Tibial nerve (tissue), 4 donors: ENCODE measurements around the gene TCF7L1. TPM values are rescaled to one million over a fixed set of nuclear protein-coding genes. Genes with fewer than 3 reads are reported as not detected.

Experiments
- DNase-seq, 2 donors: peaks; one replicate each; pipeline ENCODE4 v3.0.0-alpha.2; 2019; ENCODE audit warnings: low spot score in 2 of 2
- H3K27ac ChIP-seq, 4 donors: fragments of 200-600 bp; sonication (generic) in 3 of 4; one replicate each; pipeline ENCODE4 v1.5.1; 2017 to 2019; ENCODE audit warnings: mild to moderate bottlenecking in 1 of 4
- H3K27me3 ChIP-seq, 2 donors: fragments of 200-600 bp; sonication (generic) in 1 of 2; one replicate each; pipeline versions ENCODE4 v1.5.1 to v1.6.0; 2017 to 2019
- H3K36me3 ChIP-seq, 3 donors: fragments of 200-600 bp; sonication (generic); one replicate each; pipeline ENCODE4 v1.5.1; 2018 to 2019
- H3K4me1 ChIP-seq, 4 donors: fragments of 200-600 bp; sonication (generic) in 3 of 4; one replicate each; pipeline ENCODE4 v1.5.1; 2017 to 2019
- H3K4me3 ChIP-seq, 4 donors: fragments of 200-600 bp; sonication (generic) in 3 of 4; one replicate each; pipeline ENCODE4 v1.5.1; 2017 to 2019; ENCODE audit warnings: mild to moderate bottlenecking in 1 of 4, moderate library complexity in 1 of 4
- H3K9me3 ChIP-seq, 4 donors: fragments of 200-600 bp; sonication (generic) in 3 of 4; one replicate each; pipeline ENCODE4 v1.5.1; 2017 to 2019
- EP300 ChIP-seq, 2 donors: sonication (generic); formaldehyde crosslinking; IDR thresholded peaks; one replicate each; pipeline ENCODE4 v1.6.1; 2017; ENCODE audit warnings: antibody characterized with exemption in 2 of 2, mild to moderate bottlenecking in 1 of 2
- POLR2A ChIP-seq, 2 donors: fragments of 450-650 bp; IDR thresholded peaks; one replicate each; pipeline ENCODE4 v1.6.1; 2017; ENCODE audit warnings: antibody characterized with exemption in 2 of 2, mild to moderate bottlenecking in 2 of 2, moderate library complexity in 2 of 2
- WGBS, 2 donors: methylation state at CpG; one replicate each; pipeline ENCODE4 v1.1.5; 2018; 5-methylcytosine and 5-hydroxymethylcytosine counted together
- total RNA-seq, 4 donors: library from RNA; depleted of rRNA; stranded (reverse); fragments of >200 nt; gene quantifications; one replicate each; pipeline ENCODE4 v1.1.0, GENCODE V29; 2016
- TF ChIP-seq, protein P1 (sequence below), 5 experiments: fragments of 200-600 bp in 3 of 5; fragments of 450-650 bp in 2 of 5; sonication (generic) in 3 of 5; IDR thresholded peaks; one replicate each; pipeline ENCODE4 v1.5.1; 2016 to 2019; ENCODE audit warnings: antibody characterized with exemption in 5 of 5, mild to moderate bottlenecking in 3 of 5, moderate library complexity in 2 of 5

Gene TCF7L1
- total RNA-seq, 4 donors from 2014 or later: 3.7 to 14.1 (median 7.1) TPM

DNA sequence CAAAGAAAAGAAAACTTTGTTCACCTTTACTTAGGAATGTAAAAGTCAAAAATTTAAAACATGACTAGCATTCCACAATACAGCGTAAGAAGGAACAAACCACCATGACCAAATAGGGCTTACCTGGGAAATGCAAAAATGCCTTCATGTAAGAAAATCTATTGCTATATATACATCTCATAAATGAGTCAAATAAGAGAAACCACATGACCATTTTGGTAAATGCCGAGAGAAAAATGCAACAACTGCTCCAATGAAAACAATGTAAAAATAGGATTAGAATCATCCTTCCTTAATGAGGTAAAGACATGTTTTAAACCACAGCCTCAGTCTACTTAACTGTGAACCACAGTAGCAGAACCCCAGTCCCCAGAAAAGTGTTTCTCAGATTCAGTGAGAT is 145.2 kb downstream of the TCF7L1 start:
- WGBS, 2 donors: 45 to 47% methylated on average over 2 of the region's 2 CpGs
- H3K4me1 ChIP-seq: peaks cover 0 to 41% (median 20%) of the 10 kb centered on the region in 4 donors
- H3K9me3 ChIP-seq: no peaks in the 10 kb centered on the region
- no peak overlapping the region for H3K4me3 ChIP-seq
- peaks cover 0 to 1% (median 0%) of the 10 kb centered on the region in 3 donors for H3K36me3 ChIP-seq
- DNase-seq: no peak
- peak overlapping the region in 2 of 4 donors; percentile 65 to 79 for H3K27ac ChIP-seq
- TF ChIP-seq, protein P1, sequence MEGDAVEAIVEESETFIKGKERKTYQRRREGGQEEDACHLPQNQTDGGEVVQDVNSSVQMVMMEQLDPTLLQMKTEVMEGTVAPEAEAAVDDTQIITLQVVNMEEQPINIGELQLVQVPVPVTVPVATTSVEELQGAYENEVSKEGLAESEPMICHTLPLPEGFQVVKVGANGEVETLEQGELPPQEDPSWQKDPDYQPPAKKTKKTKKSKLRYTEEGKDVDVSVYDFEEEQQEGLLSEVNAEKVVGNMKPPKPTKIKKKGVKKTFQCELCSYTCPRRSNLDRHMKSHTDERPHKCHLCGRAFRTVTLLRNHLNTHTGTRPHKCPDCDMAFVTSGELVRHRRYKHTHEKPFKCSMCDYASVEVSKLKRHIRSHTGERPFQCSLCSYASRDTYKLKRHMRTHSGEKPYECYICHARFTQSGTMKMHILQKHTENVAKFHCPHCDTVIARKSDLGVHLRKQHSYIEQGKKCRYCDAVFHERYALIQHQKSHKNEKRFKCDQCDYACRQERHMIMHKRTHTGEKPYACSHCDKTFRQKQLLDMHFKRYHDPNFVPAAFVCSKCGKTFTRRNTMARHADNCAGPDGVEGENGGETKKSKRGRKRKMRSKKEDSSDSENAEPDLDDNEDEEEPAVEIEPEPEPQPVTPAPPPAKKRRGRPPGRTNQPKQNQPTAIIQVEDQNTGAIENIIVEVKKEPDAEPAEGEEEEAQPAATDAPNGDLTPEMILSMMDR (IDR thresholded peaks at IDR 0.05): no peak
- TF ChIP-seq EP300 (IDR thresholded peaks at IDR 0.05) (no peak), POLR2A (IDR thresholded peaks at IDR 0.05) (no peak)
- no peaks in the 10 kb centered on the region for H3K27me3 ChIP-seq

DNA sequence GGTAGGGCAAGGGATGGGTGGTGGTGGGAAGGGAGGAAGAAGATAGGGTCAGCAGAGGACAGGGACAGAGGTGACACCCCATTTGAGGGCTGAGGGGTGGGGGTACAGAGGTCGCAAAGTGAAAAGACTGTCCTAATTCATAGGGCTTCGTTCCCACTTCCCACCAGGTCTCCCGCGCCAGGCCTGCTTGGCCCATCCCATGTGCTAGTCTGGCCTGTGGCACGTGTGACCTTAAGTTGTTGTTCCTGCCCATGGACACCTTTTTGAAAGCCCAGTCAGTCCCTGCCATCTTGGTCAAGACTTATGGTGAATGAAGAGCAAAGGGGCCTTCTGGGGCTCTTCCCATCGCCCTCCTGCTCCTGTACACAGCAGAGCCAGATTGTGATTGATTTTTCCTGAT is 148.4 kb downstream of the TCF7L1 start:
- WGBS, 2 donors: 80 to 85% methylated on average over 6 of the region's 6 CpGs
- no peak for DNase-seq
- H3K27ac ChIP-seq: no peak overlapping the region
- no peak for TF ChIP-seq POLR2A (IDR thresholded peaks at IDR 0.05)
- TF ChIP-seq EP300 (IDR thresholded peaks at IDR 0.05): no peak
- TF ChIP-seq, protein P1 (IDR thresholded peaks at IDR 0.05): no peak
- H3K4me1 ChIP-seq: peaks cover 0 to 36% (median 20%) of the 10 kb centered on the region in 4 donors
- H3K4me3 ChIP-seq: no peak overlapping the region
- H3K36me3 ChIP-seq: peaks cover 0 to 12% (median 0%) of the 10 kb centered on the region in 3 donors
- no peaks in the 10 kb centered on the region for H3K27me3 ChIP-seq
- H3K9me3 ChIP-seq: no peaks in the 10 kb centered on the region

DNA sequence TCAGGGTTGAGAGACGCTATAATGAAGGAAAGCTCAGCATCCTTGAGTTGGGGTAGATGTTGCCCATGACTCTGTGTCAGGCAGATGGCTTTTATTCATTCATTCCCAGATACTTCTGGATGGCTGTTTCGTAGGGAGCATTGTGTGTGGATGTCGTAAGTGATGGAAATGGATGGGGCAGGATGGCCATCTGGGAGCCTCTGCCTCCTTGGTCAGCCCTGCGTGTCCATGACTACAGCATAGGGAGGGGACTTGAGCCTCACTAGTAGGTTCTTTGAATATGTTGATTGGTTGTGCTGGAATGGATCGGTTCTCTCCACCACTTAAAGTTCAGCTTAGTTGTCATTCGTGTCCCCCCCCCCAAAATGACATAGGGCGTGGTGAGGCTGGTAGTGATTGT is 149.7 kb downstream of the TCF7L1 start:
- no peak overlapping the region for H3K4me3 ChIP-seq
- H3K4me1 ChIP-seq: peaks cover 0 to 23% (median 8%) of the 10 kb centered on the region in 4 donors
- H3K27ac ChIP-seq: no peak overlapping the region
- TF ChIP-seq EP300 (IDR thresholded peaks at IDR 0.05) (no peak), POLR2A (IDR thresholded peaks at IDR 0.05) (no peak)
- TF ChIP-seq, protein P1 (IDR thresholded peaks at IDR 0.05): no peak
- no peaks in the 10 kb centered on the region for H3K27me3 ChIP-seq
- H3K9me3 ChIP-seq: no peaks in the 10 kb centered on the region
- H3K36me3 ChIP-seq: peaks cover 0 to 16% (median 0%) of the 10 kb centered on the region in 3 donors
- DNase-seq: no peak
- WGBS, 2 donors: 85 to 93% methylated on average over 7 of the region's 7 CpGs

DNA sequence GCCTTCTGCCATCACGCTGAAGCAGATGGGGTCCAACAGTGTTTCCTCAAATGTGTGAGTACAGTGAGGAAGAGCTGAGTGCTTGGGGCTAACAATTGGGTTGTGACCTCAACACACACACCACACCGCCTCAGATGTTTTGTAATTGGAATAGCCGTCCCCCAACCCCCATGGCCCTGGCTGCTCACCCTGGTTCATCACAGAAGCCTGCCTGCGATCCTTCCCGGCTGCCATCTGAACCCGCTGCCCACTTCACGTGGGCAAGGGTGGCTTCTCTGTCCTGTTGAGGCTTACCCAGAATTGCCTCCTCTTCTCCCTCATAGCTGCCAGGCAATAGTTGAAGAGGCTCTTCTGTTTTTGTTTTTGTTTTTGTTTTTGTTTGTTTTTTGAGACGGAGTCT is 150.4 kb downstream of the TCF7L1 start:
- TF ChIP-seq POLR2A (IDR thresholded peaks at IDR 0.05): no peak
- no peak for TF ChIP-seq EP300 (IDR thresholded peaks at IDR 0.05)
- TF ChIP-seq, protein P1 (IDR thresholded peaks at IDR 0.05): no peak
- WGBS, 2 donors: 85 to 90% methylated on average over 8 of the region's 8 CpGs
- no peak for DNase-seq

DNA sequence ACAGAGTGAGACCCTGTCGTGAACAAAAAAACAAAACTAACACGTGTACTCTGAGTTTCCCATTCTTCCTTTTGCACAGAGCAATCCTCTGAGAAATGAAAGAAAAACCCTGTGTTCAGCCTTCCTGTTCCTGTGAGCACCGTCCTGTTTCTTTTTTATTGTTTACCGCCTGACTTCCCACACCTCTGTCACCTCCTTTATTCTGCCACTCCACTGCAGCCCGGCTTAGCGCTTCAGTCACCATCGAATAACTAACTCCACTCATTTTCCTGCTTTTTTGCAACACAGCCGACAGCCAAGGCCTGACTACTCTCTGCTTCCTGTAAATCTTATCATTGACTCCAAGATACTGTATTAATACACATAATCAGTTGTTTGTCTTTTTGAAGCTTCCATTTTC is 153.7 kb downstream of the TCF7L1 start:
- Histone ChIP-seq H3K36me3 (peaks cover 0 to 16% (median 0%) of the 10 kb centered on the region in 3 donors), H3K27me3 (no peaks in the 10 kb centered on the region), H3K9me3 (no peaks in the 10 kb centered on the region), H3K27ac (no peak overlapping the region), H3K4me3 (no peak overlapping the region), H3K4me1 (peaks cover 0 to 7% (median 0%) of the 10 kb centered on the region in 4 donors)
- TF ChIP-seq EP300 (IDR thresholded peaks at IDR 0.05) (no peak), POLR2A (IDR thresholded peaks at IDR 0.05) (no peak)
- TF ChIP-seq, protein P1 (IDR thresholded peaks at IDR 0.05): no peak
- DNase-seq: no peak
- WGBS, 2 donors: 69 to 70% methylated on average over 8 of the region's 8 CpGs

More for the DNA sequence above, 150.4 kb downstream of the TCF7L1 start:
- peaks cover 0 to 16% (median 0%) of the 10 kb centered on the region in 3 donors for H3K36me3 ChIP-seq
- peaks cover 0 to 15% (median under 1%) of the 10 kb centered on the region in 4 donors for H3K4me1 ChIP-seq
- H3K9me3 ChIP-seq: no peaks in the 10 kb centered on the region
- H3K27me3 ChIP-seq: no peaks in the 10 kb centered on the region
- no peak overlapping the region for H3K27ac ChIP-seq
- H3K4me3 ChIP-seq: no peak overlapping the region
